HCT116 (cell line): ENCODE results near the gene ARHGEF10L. TPM values are rescaled to one million over a fixed set of nuclear protein-coding genes. Genes with fewer than 3 reads are reported as not detected.
A peak's percentile ranks its signal among the peaks of the same experiment; 100 is the strongest.

Source experiments
- ATAC-seq: fragments of 200-7000 bp; cut with Tn5 transposase; 2 replicates; pipeline ENCODE4 v1.9.1; 2020; ENCODE audit warnings: mild to moderate bottlenecking, moderate library complexity
- BruUV-seq: library from RNA; stranded (reverse); fragments of 400-500 nt; replicated peaks from 2 replicates; lab custom pipeline; 2021; lab: Mats Ljungman, UMichigan
- CTCF ChIA-PET: fragments of 300-600 bp; sonication (Branson Sonifier 250); formaldehyde crosslinking; loops from one replicate; lab custom pipeline; 2021; ENCODE audit warnings: antibody characterized with exemption; lab: Charles Lee
- POLR2A ChIA-PET: fragments of 300-600, 350-600 bp; sonication (Branson Sonifier 250); formaldehyde crosslinking; loops from one replicate; lab custom pipeline; 2021; ENCODE audit warnings: antibody characterized with exemption; lab: Charles Lee
- RAD21 ChIA-PET, 2 experiments: fragments of 300-600 bp; sonication (Branson Sonifier 250); formaldehyde crosslinking; loops; one replicate each; lab custom pipeline; 2023; ENCODE audit warnings: low total read pairs in 2 of 2; ENCODE audit not compliant: uncharacterized antibody in 2 of 2, unreplicated experiment in 2 of 2, low non-redundant PET in 1 of 2; lab: Charles Lee
- DNase-seq: peaks from one replicate; pipeline ENCODE4 v3.0.0-alpha.2; 2010; ENCODE audit warnings: low read depth, low spot score
- H2AFZ ChIP-seq: fragments of 200-600 bp; shearing (Covaris generic), sonication (generic); 2 replicates; pipeline ENCODE4 v1.6.1; 2017; ENCODE audit warnings: low read depth, mixed run types, mixed read lengths, antibody characterized with exemption, low read length; ENCODE audit not compliant: poor library complexity, severe bottlenecking
- H3K27ac ChIP-seq: 2 replicates; pipeline ENCODE4 v1.5.1; 2012; ENCODE audit warnings: low read depth, low read length
- H3K27me3 ChIP-seq: fragments of 200-600 bp; sonication (generic); 2 replicates; pipeline ENCODE4 v1.6.1; 2016; ENCODE audit warnings: mixed run types, low read length, mixed read lengths; ENCODE audit not compliant: insufficient read depth
- H3K36me3 ChIP-seq, 2 experiments: fragments of 200-500 bp in 1 of 2; fragments of 200-600 bp in 1 of 2; sonication (Bioruptor generic) in 1 of 2; sonication (generic) in 1 of 2; 2 replicates each; pipeline versions ENCODE4 v1.5.1 to v1.6.1; 2014 to 2016; ENCODE audit warnings: low read length in 2 of 2, inconsistent platforms in 1 of 2, mixed read lengths in 1 of 2, mixed run types in 1 of 2; ENCODE audit not compliant: insufficient read depth in 2 of 2, control insufficient read depth in 1 of 2
- H3K4me1 ChIP-seq, 2 experiments: fragments of 200-600 bp in 1 of 2; sonication (generic) in 1 of 2; 2 replicates each; pipeline versions ENCODE4 v1.5.1 to v1.6.1; 2012 to 2017; ENCODE audit warnings: low read length in 2 of 2, inconsistent platforms in 1 of 2, mild to moderate bottlenecking in 1 of 2, mixed read lengths in 1 of 2, mixed run types in 1 of 2, moderate library complexity in 1 of 2; ENCODE audit not compliant: insufficient read depth in 2 of 2, control insufficient read depth in 1 of 2
- H3K4me2 ChIP-seq: fragments of 200-600 bp; sonication (generic); 2 replicates; pipeline ENCODE4 v1.6.1; 2017; ENCODE audit warnings: mixed run types, low read length, mixed read lengths
- H3K4me3 ChIP-seq, 2 experiments: fragments of 200-600 bp in 1 of 2; sonication (generic) in 1 of 2; replicated peaks in 1 of 2; 2 replicates each; pipeline ENCODE4 v1.5.1; 2011 to 2016; ENCODE audit warnings: low read length in 2 of 2, control low read depth in 1 of 2, low read depth in 1 of 2, mild to moderate bottlenecking in 1 of 2, mixed read lengths in 1 of 2, mixed run types in 1 of 2
- H3K79me2 ChIP-seq: fragments of 200-600 bp; sonication (generic); 2 replicates; pipeline ENCODE4 v1.6.1; 2017; ENCODE audit warnings: mild to moderate bottlenecking, mixed run types, low read length, moderate library complexity, mixed read lengths; ENCODE audit not compliant: insufficient read depth
- H3K9ac ChIP-seq: fragments of 200-600 bp; sonication (generic); 2 replicates; pipeline ENCODE4 v1.6.1; 2016; ENCODE audit warnings: low read length, mixed read lengths
- H3K9me2 ChIP-seq: fragments of 200-600 bp; sonication (generic), shearing (Covaris generic); 2 replicates; pipeline ENCODE4 v1.6.1; 2017; ENCODE audit warnings: mixed run types, mild to moderate bottlenecking, moderate library complexity; ENCODE audit not compliant: insufficient read depth
- H3K9me3 ChIP-seq, 2 experiments: fragments of 200-500 bp in 1 of 2; fragments of 200-600 bp in 1 of 2; sonication (Bioruptor generic) in 1 of 2; sonication (generic) in 1 of 2; 2 replicates each; pipeline ENCODE4 v1.6.1; 2014 to 2017; ENCODE audit warnings: low read length in 2 of 2, mixed read lengths in 2 of 2, inconsistent platforms in 1 of 2, low read depth in 1 of 2, mild to moderate bottlenecking in 1 of 2, mixed run types in 1 of 2, moderate library complexity in 1 of 2; ENCODE audit not compliant: control insufficient read depth in 1 of 2, insufficient read depth in 1 of 2
- H4K20me1 ChIP-seq: fragments of 200-600 bp; sonication (generic), shearing (Covaris generic); 2 replicates; pipeline ENCODE4 v1.6.1; 2017; ENCODE audit warnings: mixed run types, mild to moderate bottlenecking, moderate library complexity; ENCODE audit not compliant: insufficient read depth
- CBX3 ChIP-seq: IDR thresholded peaks from 2 replicates; pipeline ENCODE4 v1.6.1; 2012; ENCODE audit warnings: low read depth
- CEBPB ChIP-seq: IDR thresholded peaks from 2 replicates; pipeline ENCODE4 v1.6.1; 2012; ENCODE audit warnings: low read depth
- CTCF ChIP-seq, 3 experiments: fragments of 200-600 bp in 1 of 3; sonication (generic) in 1 of 3; IDR thresholded peaks in 2 of 3; conservative IDR thresholded peaks in 1 of 3; 2 replicates each; pipeline ENCODE4 v1.5.1; 2012 to 2017; ENCODE audit warnings: low read depth in 2 of 3, low read length in 2 of 3, antibody characterized with exemption in 1 of 3, borderline replicate concordance in 1 of 3, control low read depth in 1 of 3, mild to moderate bottlenecking in 1 of 3, mixed read lengths in 1 of 3, mixed run types in 1 of 3, moderate library complexity in 1 of 3; ENCODE audit not compliant: insufficient read depth in 1 of 3
- ELF1 ChIP-seq: IDR thresholded peaks from 2 replicates; pipeline ENCODE4 v1.6.1; 2012; ENCODE audit warnings: low read depth, borderline replicate concordance
- EZH2 ChIP-seq: fragments of 200-600 bp; sonication (generic); IDR thresholded peaks from 2 replicates; pipeline ENCODE4 v1.6.1; 2017; ENCODE audit warnings: antibody characterized with exemption, mixed run types
- EZH2phosphoT487 ChIP-seq: fragments of 200-600 bp; IDR thresholded peaks from 2 replicates; pipeline ENCODE4 v1.6.1; 2018; ENCODE audit warnings: antibody characterized with exemption, borderline replicate concordance
- JUND ChIP-seq: IDR thresholded peaks from 2 replicates; pipeline ENCODE4 v1.6.1; 2012
- MAX ChIP-seq: IDR thresholded peaks from 2 replicates; pipeline ENCODE4 v1.6.1; 2012
- POLR2A ChIP-seq: IDR thresholded peaks from 2 replicates; pipeline ENCODE4 v1.7.0; 2011; ENCODE audit warnings: borderline replicate concordance; ENCODE audit not compliant: insufficient read depth, insufficient read length; ENCODE audit errors: extremely low read depth
- POLR2AphosphoS5 ChIP-seq: IDR thresholded peaks from 2 replicates; pipeline ENCODE4 v1.6.1; 2011; ENCODE audit warnings: mild to moderate bottlenecking, low read depth, low read length, moderate library complexity
- RAD21 ChIP-seq: IDR thresholded peaks from 2 replicates; pipeline ENCODE4 v1.6.1; 2012; ENCODE audit warnings: low read depth, mild to moderate bottlenecking
- REST ChIP-seq: IDR thresholded peaks from 2 replicates; pipeline ENCODE4 v1.6.1; 2012; ENCODE audit warnings: low read depth
- SIN3A ChIP-seq: IDR thresholded peaks from 2 replicates; pipeline ENCODE4 v1.6.1; 2012; ENCODE audit warnings: low read depth
- SP1 ChIP-seq: IDR thresholded peaks from 2 replicates; pipeline ENCODE4 v1.6.1; 2012; ENCODE audit warnings: low read depth
- SRF ChIP-seq: IDR thresholded peaks from 2 replicates; pipeline ENCODE4 v1.6.1; 2012; ENCODE audit warnings: low read depth
- YY1 ChIP-seq: IDR thresholded peaks from 2 replicates; pipeline ENCODE4 v1.6.1; 2011; ENCODE audit warnings: low read length, low read depth, moderate library complexity, mild to moderate bottlenecking; ENCODE audit not compliant: insufficient replicate concordance; ENCODE audit errors: extremely low read depth
- ZBTB33 ChIP-seq: IDR thresholded peaks from 2 replicates; pipeline ENCODE4 v1.6.1; 2011; ENCODE audit warnings: mild to moderate bottlenecking, low read length, moderate library complexity; ENCODE audit not compliant: insufficient replicate concordance; ENCODE audit errors: extremely low read depth
- ZFX ChIP-seq: fragments of 450-650 bp; IDR thresholded peaks from 2 replicates; pipeline ENCODE4 v1.6.1; 2017
- ZNF274 ChIP-seq: fragments of 200-500 bp; sonication (Bioruptor generic); IDR thresholded peaks from 2 replicates; pipeline ENCODE4 v1.6.1; 2014; ENCODE audit warnings: mild to moderate bottlenecking, low read depth, low read length, inconsistent platforms
- intact Hi-C: fragments of 100-400 bp; cut with micrococcal nuclease; formaldehyde crosslinking; loops from 2 replicates; pipeline ENCODE4 v1.10.0; 2022
- total RNA-seq: library from RNA; stranded (reverse); gene quantifications from one replicate; pipeline ENCODE4 v1.2.1, GENCODE V29; 2021; ENCODE audit not compliant: unreplicated experiment
- TF ChIP-seq, protein P1 (sequence below): IDR thresholded peaks from 2 replicates; pipeline ENCODE4 v1.6.1; 2012

ARHGEF10L gene
- total RNA-seq, 1 experiment from 2014 or later: 14.7 TPM

DNA sequence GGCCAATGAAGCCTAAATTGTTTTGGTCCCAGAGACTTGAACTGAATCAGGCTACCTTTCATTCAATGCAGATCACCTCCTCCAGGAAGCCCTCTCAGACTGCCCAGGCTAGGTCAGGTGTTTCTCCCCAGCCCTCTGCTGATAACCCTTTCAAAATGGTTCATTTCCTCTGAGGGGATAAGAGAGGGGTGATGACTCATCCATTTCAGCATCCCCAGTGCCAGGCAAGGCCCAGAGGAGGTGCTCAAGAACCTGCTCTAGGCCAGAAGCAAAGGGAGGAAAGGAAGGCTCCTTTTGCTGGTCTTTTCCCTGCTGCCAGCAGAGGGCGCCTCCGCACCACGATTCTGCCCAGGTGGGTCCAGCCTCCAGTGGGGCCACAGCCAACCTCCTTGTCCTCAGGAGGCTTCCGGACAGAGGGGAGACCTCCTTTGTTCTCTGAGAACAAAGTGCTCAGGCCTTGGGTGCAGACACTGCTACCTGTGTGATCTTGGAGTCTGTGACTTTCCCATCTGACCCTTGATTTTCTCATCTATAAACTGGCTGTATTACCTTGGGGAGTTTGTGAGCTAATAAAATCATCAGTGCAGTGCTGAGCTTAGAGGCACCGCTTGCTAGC is 45.3 kb upstream of the ARHGEF10L start:
- Histone ChIP-seq H4K20me1 (no peaks in the 10 kb centered on the region), H3K36me3 (no peaks in the 10 kb centered on the region), H3K4me1 (peaks cover 21 to 44% of the 10 kb centered on the region in 2 experiments; a peak in 3 of 4 replicates), H3K9me2 (no peaks in the 10 kb centered on the region), H3K4me3 (no peak overlapping the region), H2AFZ (no peak overlapping the region), H3K9ac (no peak overlapping the region), H3K9me3 (no peaks in the 10 kb centered on the region), H3K27me3 (no peaks in the 10 kb centered on the region), H3K4me2 (peak overlapping the region; percentile 10; the same call in 1 of the 2 replicates), H3K79me2 (no peaks in the 10 kb centered on the region), H3K27ac (no peak overlapping the region)
- no TSS peak for BruUV-seq
- ChIA-PET POLR2A (no interaction called here), RAD21 (interaction anchor here (0.7 to 3.6 kb wide), 3 partner anchors 62 to 112 kb away, joined by 4 to 11 read pairs (median 9); no protein-coding TSS in a partner anchor), CTCF (interaction anchor here (0.7 to 2.3 kb wide), 16 partner anchors 9 to 332 kb away, joined by 3 to 36 read pairs (median 3); partner anchors contain the start of gene RCC2)
- peak; percentile 94 for ATAC-seq
- DNase-seq: peak; percentile 86
- intact Hi-C loops: loop anchor here (1.0 to 10.0 kb wide), 5 partner anchors 113 to 1081 kb away; no protein-coding TSS in a partner anchor
- no peak for TF ChIP-seq ELF1
- TF ChIP-seq SRF: no peak
- TF ChIP-seq SIN3A: no peak
- no peak for TF ChIP-seq CEBPB
- no peak for TF ChIP-seq MAX
- no peak for TF ChIP-seq ZNF274
- TF ChIP-seq, protein P1, sequence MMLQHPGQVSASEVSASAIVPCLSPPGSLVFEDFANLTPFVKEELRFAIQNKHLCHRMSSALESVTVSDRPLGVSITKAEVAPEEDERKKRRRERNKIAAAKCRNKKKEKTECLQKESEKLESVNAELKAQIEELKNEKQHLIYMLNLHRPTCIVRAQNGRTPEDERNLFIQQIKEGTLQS: no peak
- peak; percentile 98 for TF ChIP-seq RAD21
- no peak for TF ChIP-seq ZFX
- no peak for TF ChIP-seq EZH2
- TF ChIP-seq POLR2A: no peak
- TF ChIP-seq CBX3: peak; percentile 67; the same call in 1 of the 2 replicates
- TF ChIP-seq POLR2AphosphoS5: no peak
- no peak for TF ChIP-seq REST
- peak; percentile 76 for TF ChIP-seq JUND
- no peak for TF ChIP-seq YY1
- TF ChIP-seq EZH2phosphoT487: no peak
- TF ChIP-seq CTCF (IDR thresholded peaks at IDR 0.05 in 2 of 3, conservative IDR thresholded peaks at IDR 0.05 in 1 of 3; ENCODE audit: borderline replicate concordance in 1 of 3, insufficient read depth in 1 of 3, low read depth in 2 of 3, low read length in 2 of 3): peak; percentile 97 to 99 (median 98)
- no peak for TF ChIP-seq SP1
- TF ChIP-seq ZBTB33: no peak
